IPS DF 6.9 (cell line): Measurements from ENCODE around the gene HPCAL1.
"Not testable (repeated sequence)": the region's sequence is repeated elsewhere in the genome, so short reads cannot be mapped to it uniquely, and the experiment has no call there.

Experiments used
- DNase-seq: peaks from one replicate; pipeline ENCODE4 v3.0.0-alpha.2; 2013; ENCODE audit warnings: low read depth, low spot score
- H3K27ac ChIP-seq: one replicate; pipeline ENCODE4 v1.5.1; 2013; ENCODE audit warnings: low read length, control low read depth
- H3K27me3 ChIP-seq: 2 replicates; pipeline ENCODE4 v1.6.1; 2013; ENCODE audit warnings: mild to moderate bottlenecking, low read length; ENCODE audit not compliant: control insufficient read depth, insufficient read depth
- H3K36me3 ChIP-seq: 2 replicates; pipeline ENCODE4 v1.6.1; 2013; ENCODE audit warnings: low read length; ENCODE audit not compliant: control insufficient read depth, insufficient read depth
- H3K4me1 ChIP-seq: 2 replicates; pipeline ENCODE4 v1.6.1; 2013; ENCODE audit warnings: low read length; ENCODE audit not compliant: control insufficient read depth, insufficient read depth
- H3K4me3 ChIP-seq: 2 replicates; pipeline ENCODE4 v1.5.1; 2013; ENCODE audit warnings: mild to moderate bottlenecking, low read length
- H3K9me3 ChIP-seq: 2 replicates; pipeline ENCODE4 v1.6.1; 2013; ENCODE audit warnings: low read length, inconsistent platforms; ENCODE audit not compliant: control insufficient read depth, insufficient read depth
- WGBS: extraction: QIAGEN DNeasy Blood & Tissue Kit; methylation state at CpG from one replicate; pipeline ENCODE4 v1.1.7; 2013; ENCODE audit warnings: mixed read lengths, missing lambda C conversion rate; ENCODE audit not compliant: insufficient read length, insufficient coverage; 5-methylcytosine and 5-hydroxymethylcytosine counted together

HPCAL1 gene

GRCh38 chr2:10435820-10436204 lies 133.1 kb downstream of the HPCAL1 start:
- Histone ChIP-seq H3K27ac (no peak overlapping the region), H3K36me3 (peaks cover 3% of the 10 kb centered on the region; the same call in 1 of the 2 replicates), H3K27me3 (peaks cover 1% of the 10 kb centered on the region; the same call in 1 of the 2 replicates), H3K4me3 (no peak overlapping the region), H3K9me3 (no peaks in the 10 kb centered on the region), H3K4me1 (peaks cover 4% of the 10 kb centered on the region; the same call in 1 of the 2 replicates)
- WGBS = no CpG with 5 or more reads among the region's 14 CpGs
- no peak for DNase-seq

GRCh38 chr2:10436583-10437110 lies 133.9 kb downstream of the HPCAL1 start:
- H3K4me3 ChIP-seq = no peak overlapping the region
- DNase-seq = no peak
- H3K36me3 ChIP-seq = peaks cover 3% of the 10 kb centered on the region; the same call in 1 of the 2 replicates
- no peaks in the 10 kb centered on the region for H3K9me3 ChIP-seq
- WGBS = no CpG with 5 or more reads among the region's 13 CpGs
- H3K27ac ChIP-seq = no peak overlapping the region
- H3K4me1 ChIP-seq = peaks cover 4% of the 10 kb centered on the region; the same call in 1 of the 2 replicates
- H3K27me3 ChIP-seq = no peaks in the 10 kb centered on the region

DNA sequence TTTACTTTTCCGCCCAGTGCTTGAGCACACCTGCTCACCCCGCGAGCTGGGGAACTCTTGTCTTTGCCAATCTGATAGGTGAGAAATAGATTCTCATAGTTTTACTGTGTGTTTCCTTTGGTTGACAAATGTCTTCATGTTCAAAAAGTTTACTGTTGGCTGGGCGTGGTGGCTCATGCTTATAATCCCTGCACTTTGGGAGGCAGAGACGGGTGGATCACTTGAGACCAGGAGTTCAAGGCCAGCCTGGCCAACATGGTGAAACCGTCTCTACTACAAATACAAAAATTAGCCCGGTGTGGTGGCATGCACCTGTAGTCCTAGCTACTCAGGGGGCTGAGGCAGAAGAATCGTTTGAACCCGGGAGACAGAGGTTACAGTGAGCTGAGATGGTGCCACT lies 135.1 kb downstream of the HPCAL1 start:
- H3K27ac ChIP-seq = no peak overlapping the region
- no CpG with 5 or more reads among the region's 9 CpGs for WGBS

DNA sequence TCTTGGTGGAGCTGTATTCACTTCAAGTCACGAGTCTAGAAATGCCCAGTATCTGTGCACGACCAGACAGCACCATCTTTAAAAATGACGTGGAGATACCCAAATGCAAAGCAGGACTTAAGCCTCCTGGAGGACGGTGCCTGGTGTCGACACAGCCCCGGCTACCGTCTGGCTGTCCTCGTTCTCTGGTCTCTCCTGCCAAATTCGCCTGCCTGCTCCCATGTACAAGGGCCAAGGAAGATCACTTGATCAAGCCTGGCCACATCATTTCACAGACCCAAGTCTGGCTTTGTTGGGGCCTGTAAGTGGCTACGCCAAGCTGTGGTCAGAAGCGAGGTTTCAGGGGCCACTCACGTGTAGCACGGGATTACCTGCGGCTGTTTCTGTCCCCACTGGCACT lies 136.0 kb downstream of the HPCAL1 start:
- whole genome bisulfite sequencing = no CpG with 5 or more reads among the region's 14 CpGs
- no peak for DNase-seq
- H3K4me1 ChIP-seq = no peaks in the 10 kb centered on the region
- H3K4me3 ChIP-seq = no peak overlapping the region
- H3K36me3 ChIP-seq = peaks cover 3% of the 10 kb centered on the region; the same call in 1 of the 2 replicates
- no peaks in the 10 kb centered on the region for H3K9me3 ChIP-seq
- no peak overlapping the region for H3K27ac ChIP-seq
- no peaks in the 10 kb centered on the region for H3K27me3 ChIP-seq

More for the DNA sequence above, 135.1 kb downstream of the HPCAL1 start:
- Histone ChIP-seq H3K4me1 (peaks cover 4% of the 10 kb centered on the region; the same call in 1 of the 2 replicates), H3K27me3 (no peaks in the 10 kb centered on the region), H3K9me3 (no peaks in the 10 kb centered on the region), H3K4me3 (no peak overlapping the region), H3K36me3 (peaks cover 3% of the 10 kb centered on the region; the same call in 1 of the 2 replicates)
- no peak for DNase-seq

- DNase-seq = no peak
- H3K4me3 ChIP-seq = no peak overlapping the region
Measured at GRCh38 chr2:10439185-10439879, 136.6 kb downstream of the HPCAL1 start.

GRCh38 chr2:10439971-10440370 lies 137.3 kb downstream of the HPCAL1 start:
- no peaks in the 10 kb centered on the region for H3K4me1 ChIP-seq
- no peaks in the 10 kb centered on the region for H3K27me3 ChIP-seq
- no peak overlapping the region for H3K4me3 ChIP-seq
- no peaks in the 10 kb centered on the region for H3K9me3 ChIP-seq
- WGBS = no CpG with 5 or more reads among the region's 8 CpGs
- no peak for DNase-seq
- peaks cover 3% of the 10 kb centered on the region; the same call in 1 of the 2 replicates for H3K36me3 ChIP-seq
- no peak overlapping the region for H3K27ac ChIP-seq

More at GRCh38 chr2:10439185-10439879, 136.6 kb downstream of the HPCAL1 start:
- peaks cover 3% of the 10 kb centered on the region; the same call in 1 of the 2 replicates for H3K36me3 ChIP-seq
- no peaks in the 10 kb centered on the region for H3K9me3 ChIP-seq
- WGBS = no CpG with 5 or more reads among the region's 11 CpGs
- no peaks in the 10 kb centered on the region for H3K27me3 ChIP-seq
- no peaks in the 10 kb centered on the region for H3K4me1 ChIP-seq
- H3K27ac ChIP-seq = no peak overlapping the region

- no CpG with 5 or more reads among the region's 6 CpGs for WGBS
- Histone ChIP-seq H3K36me3 (peaks cover 3% of the 10 kb centered on the region; the same call in 1 of the 2 replicates), H3K27me3 (no peaks in the 10 kb centered on the region), H3K4me1 (no peaks in the 10 kb centered on the region), H3K9me3 (no peaks in the 10 kb centered on the region), H3K27ac (no peak overlapping the region), H3K4me3 (no peak overlapping the region)
- DNase-seq = no peak
Measured at GRCh38 chr2:10440736-10441135, 138.0 kb downstream of the HPCAL1 start.

- H3K4me1 ChIP-seq = no peaks in the 10 kb centered on the region
- H3K27me3 ChIP-seq = no peaks in the 10 kb centered on the region
- no peaks in the 10 kb centered on the region for H3K9me3 ChIP-seq
- H3K4me3 ChIP-seq = no peak overlapping the region
- no CpG with 5 or more reads among the region's 8 CpGs for WGBS
- peaks cover 3% of the 10 kb centered on the region; the same call in 1 of the 2 replicates for H3K36me3 ChIP-seq
- H3K27ac ChIP-seq = no peak overlapping the region
- DNase-seq = no peak
Measured at GRCh38 chr2:10441948-10442347, 139.2 kb downstream of the HPCAL1 start.

- not testable (repeated sequence) for H3K9me3 ChIP-seq, H3K4me1 ChIP-seq, H3K27ac ChIP-seq, H3K4me3 ChIP-seq, H3K36me3 ChIP-seq, DNase-seq, H3K27me3 ChIP-seq
- no CpG with 5 or more reads among the region's 2 CpGs for WGBS
Measured at GRCh38 chr2:10442469-10443126, 139.9 kb downstream of the HPCAL1 start.

GRCh38 chr2:10444463-10444862 lies 141.8 kb downstream of the HPCAL1 start:
- Histone ChIP-seq H3K36me3 (peaks cover 3% of the 10 kb centered on the region; the same call in 1 of the 2 replicates), H3K4me1 (peaks cover 6% of the 10 kb centered on the region; the same call in 1 of the 2 replicates), H3K27me3 (peaks cover 6% of the 10 kb centered on the region; the same call in 1 of the 2 replicates), H3K27ac (no peak overlapping the region), H3K9me3 (no peaks in the 10 kb centered on the region), H3K4me3 (no peak overlapping the region)
- no peak for DNase-seq
- WGBS = no CpG with 5 or more reads among the region's 5 CpGs
